ENCODE results near the gene MYZAP. TPM values are rescaled to one million over a fixed set of nuclear protein-coding genes. Genes with fewer than 3 reads are reported as not detected.

Gene MYZAP
- polyA plus RNA-seq, 1 donor from 2014 or later: not detected

DNA sequence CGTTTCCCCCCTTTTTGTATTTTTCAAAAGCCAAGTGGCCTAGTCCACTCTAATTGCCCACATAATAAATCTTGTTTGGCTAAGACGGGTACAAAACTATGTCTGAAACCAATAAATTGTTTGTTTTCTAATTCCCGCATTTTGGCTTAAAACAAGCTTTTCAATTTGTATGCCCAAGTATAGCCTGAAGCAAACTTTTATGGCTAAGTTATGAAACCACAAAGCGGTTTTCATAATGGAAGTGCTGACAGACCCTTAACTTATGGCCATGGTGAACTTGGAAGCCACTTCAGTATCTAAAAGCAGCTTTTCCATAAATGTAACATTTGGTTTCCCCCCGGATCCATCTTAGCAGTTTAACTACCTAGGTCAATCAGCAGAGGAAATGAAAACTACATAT, 84.9 kb downstream of the MYZAP start:
- Histone ChIP-seq H3K27ac (ENCODE audit: low read length) (no peak overlapping the region), H3K4me3 (ENCODE audit: low read length) (no peak overlapping the region), H3K9me3 (ENCODE audit: low read length) (no peaks in the 10 kb centered on the region), H3K36me3 (ENCODE audit: insufficient read depth, low read length) (no peaks in the 10 kb centered on the region), H3K27me3 (ENCODE audit: insufficient read depth, low read depth, low read length) (no peaks in the 10 kb centered on the region), H3K4me2 (ENCODE audit: low read length) (no peak overlapping the region), H3K9ac (ENCODE audit: low read length) (no peak overlapping the region), H3K9me2 (ENCODE audit: insufficient read depth, low read length) (no peaks in the 10 kb centered on the region), H3F3A (ENCODE audit: insufficient read depth, low read length, poor library complexity, severe bottlenecking) (no peaks in the 10 kb centered on the region), H3K79me2 (replicated peaks; ENCODE audit: insufficient read depth, low read length) (no peaks in the 10 kb centered on the region), H2AFZ (ENCODE audit: low read depth, low read length) (no peak overlapping the region), H4K20me1 (ENCODE audit: insufficient read depth) (no peaks in the 10 kb centered on the region)
- TF ChIP-seq EZH2 (IDR thresholded peaks at IDR 0.05; ENCODE audit: borderline replicate concordance, insufficient read depth, low read length, poor library complexity, severe bottlenecking): no peak
- TF ChIP-seq, protein P1, sequence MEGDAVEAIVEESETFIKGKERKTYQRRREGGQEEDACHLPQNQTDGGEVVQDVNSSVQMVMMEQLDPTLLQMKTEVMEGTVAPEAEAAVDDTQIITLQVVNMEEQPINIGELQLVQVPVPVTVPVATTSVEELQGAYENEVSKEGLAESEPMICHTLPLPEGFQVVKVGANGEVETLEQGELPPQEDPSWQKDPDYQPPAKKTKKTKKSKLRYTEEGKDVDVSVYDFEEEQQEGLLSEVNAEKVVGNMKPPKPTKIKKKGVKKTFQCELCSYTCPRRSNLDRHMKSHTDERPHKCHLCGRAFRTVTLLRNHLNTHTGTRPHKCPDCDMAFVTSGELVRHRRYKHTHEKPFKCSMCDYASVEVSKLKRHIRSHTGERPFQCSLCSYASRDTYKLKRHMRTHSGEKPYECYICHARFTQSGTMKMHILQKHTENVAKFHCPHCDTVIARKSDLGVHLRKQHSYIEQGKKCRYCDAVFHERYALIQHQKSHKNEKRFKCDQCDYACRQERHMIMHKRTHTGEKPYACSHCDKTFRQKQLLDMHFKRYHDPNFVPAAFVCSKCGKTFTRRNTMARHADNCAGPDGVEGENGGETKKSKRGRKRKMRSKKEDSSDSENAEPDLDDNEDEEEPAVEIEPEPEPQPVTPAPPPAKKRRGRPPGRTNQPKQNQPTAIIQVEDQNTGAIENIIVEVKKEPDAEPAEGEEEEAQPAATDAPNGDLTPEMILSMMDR (IDR thresholded peaks at IDR 0.05; ENCODE audit: poor library complexity, severe bottlenecking): no peak
- no peak for TF ChIP-seq MXI1 (conservative IDR thresholded peaks at IDR 0.05; ENCODE audit: poor library complexity, severe bottlenecking)
- TF ChIP-seq RAD21 (conservative IDR thresholded peaks at IDR 0.05): no peak
- TF ChIP-seq, protein P2, sequence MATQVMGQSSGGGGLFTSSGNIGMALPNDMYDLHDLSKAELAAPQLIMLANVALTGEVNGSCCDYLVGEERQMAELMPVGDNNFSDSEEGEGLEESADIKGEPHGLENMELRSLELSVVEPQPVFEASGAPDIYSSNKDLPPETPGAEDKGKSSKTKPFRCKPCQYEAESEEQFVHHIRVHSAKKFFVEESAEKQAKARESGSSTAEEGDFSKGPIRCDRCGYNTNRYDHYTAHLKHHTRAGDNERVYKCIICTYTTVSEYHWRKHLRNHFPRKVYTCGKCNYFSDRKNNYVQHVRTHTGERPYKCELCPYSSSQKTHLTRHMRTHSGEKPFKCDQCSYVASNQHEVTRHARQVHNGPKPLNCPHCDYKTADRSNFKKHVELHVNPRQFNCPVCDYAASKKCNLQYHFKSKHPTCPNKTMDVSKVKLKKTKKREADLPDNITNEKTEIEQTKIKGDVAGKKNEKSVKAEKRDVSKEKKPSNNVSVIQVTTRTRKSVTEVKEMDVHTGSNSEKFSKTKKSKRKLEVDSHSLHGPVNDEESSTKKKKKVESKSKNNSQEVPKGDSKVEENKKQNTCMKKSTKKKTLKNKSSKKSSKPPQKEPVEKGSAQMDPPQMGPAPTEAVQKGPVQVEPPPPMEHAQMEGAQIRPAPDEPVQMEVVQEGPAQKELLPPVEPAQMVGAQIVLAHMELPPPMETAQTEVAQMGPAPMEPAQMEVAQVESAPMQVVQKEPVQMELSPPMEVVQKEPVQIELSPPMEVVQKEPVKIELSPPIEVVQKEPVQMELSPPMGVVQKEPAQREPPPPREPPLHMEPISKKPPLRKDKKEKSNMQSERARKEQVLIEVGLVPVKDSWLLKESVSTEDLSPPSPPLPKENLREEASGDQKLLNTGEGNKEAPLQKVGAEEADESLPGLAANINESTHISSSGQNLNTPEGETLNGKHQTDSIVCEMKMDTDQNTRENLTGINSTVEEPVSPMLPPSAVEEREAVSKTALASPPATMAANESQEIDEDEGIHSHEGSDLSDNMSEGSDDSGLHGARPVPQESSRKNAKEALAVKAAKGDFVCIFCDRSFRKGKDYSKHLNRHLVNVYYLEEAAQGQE (IDR thresholded peaks at IDR 0.05; ENCODE audit: borderline replicate concordance): no peak
- no peak for TF ChIP-seq TAF1 (IDR thresholded peaks at IDR 0.05; ENCODE audit: low read depth)
- TF ChIP-seq EP300 (conservative IDR thresholded peaks at IDR 0.05; ENCODE audit: poor library complexity, severe bottlenecking): no peak
- no peak for TF ChIP-seq SMC3 (conservative IDR thresholded peaks at IDR 0.05; ENCODE audit: poor library complexity)
- TF ChIP-seq POLR2AphosphoS5 (IDR thresholded peaks at IDR 0.05): no peak

GRCh38 chr15:57677204-57677603, 85.5 kb downstream of the MYZAP start:
- Histone ChIP-seq H3K9me2 (ENCODE audit: insufficient read depth, low read length) (no peaks in the 10 kb centered on the region), H3K79me2 (replicated peaks; ENCODE audit: insufficient read depth, low read length) (no peaks in the 10 kb centered on the region), H2AFZ (ENCODE audit: low read depth, low read length) (no peak overlapping the region), H3K9ac (ENCODE audit: low read length) (no peak overlapping the region), H3K27me3 (ENCODE audit: insufficient read depth, low read depth, low read length) (no peaks in the 10 kb centered on the region), H3K27ac (ENCODE audit: low read length) (no peak overlapping the region), H4K20me1 (ENCODE audit: insufficient read depth) (no peaks in the 10 kb centered on the region), H3K4me3 (ENCODE audit: low read length) (no peak overlapping the region), H3K9me3 (ENCODE audit: low read length) (no peaks in the 10 kb centered on the region), H3K36me3 (ENCODE audit: insufficient read depth, low read length) (no peaks in the 10 kb centered on the region), H3K4me2 (ENCODE audit: low read length) (no peak overlapping the region), H3F3A (ENCODE audit: insufficient read depth, low read length, poor library complexity, severe bottlenecking) (no peaks in the 10 kb centered on the region)
- no peak for TF ChIP-seq TAF1 (IDR thresholded peaks at IDR 0.05; ENCODE audit: low read depth)
- no peak for TF ChIP-seq MXI1 (conservative IDR thresholded peaks at IDR 0.05; ENCODE audit: poor library complexity, severe bottlenecking)

DNA sequence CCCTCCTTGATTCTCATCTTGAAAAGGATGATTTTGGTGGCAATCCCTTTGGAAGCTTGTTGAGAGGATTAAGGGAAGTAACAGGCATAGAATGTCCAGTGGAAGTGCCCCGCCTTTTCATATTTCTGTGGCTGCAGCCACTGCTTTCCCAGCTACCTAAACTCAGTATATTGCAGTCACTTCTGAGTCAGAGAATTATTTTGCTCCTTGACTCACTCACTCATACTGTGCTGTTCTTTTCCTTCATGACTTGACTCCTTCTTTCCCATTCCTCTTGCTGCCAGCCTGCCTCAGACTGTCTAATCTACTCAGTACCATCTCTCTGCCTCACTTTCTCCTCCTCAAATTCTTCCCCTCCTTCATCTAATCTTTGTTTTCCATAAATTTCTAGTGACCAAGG, 88.3 kb downstream of the MYZAP start:
- Histone ChIP-seq H3K27me3 (ENCODE audit: insufficient read depth, low read depth, low read length) (no peaks in the 10 kb centered on the region), H4K20me1 (ENCODE audit: insufficient read depth) (no peaks in the 10 kb centered on the region), H3K4me3 (ENCODE audit: low read length) (no peak overlapping the region), H3K27ac (ENCODE audit: low read length) (no peak overlapping the region), H3F3A (ENCODE audit: insufficient read depth, low read length, poor library complexity, severe bottlenecking) (no peaks in the 10 kb centered on the region), H2AFZ (ENCODE audit: low read depth, low read length) (no peak overlapping the region), H3K9me2 (ENCODE audit: insufficient read depth, low read length) (no peaks in the 10 kb centered on the region), H3K9me3 (ENCODE audit: low read length) (no peaks in the 10 kb centered on the region), H3K79me2 (replicated peaks; ENCODE audit: insufficient read depth, low read length) (no peaks in the 10 kb centered on the region), H3K4me2 (ENCODE audit: low read length) (no peak overlapping the region), H3K36me3 (ENCODE audit: insufficient read depth, low read length) (no peaks in the 10 kb centered on the region), H3K9ac (ENCODE audit: low read length) (no peak overlapping the region)
- TF ChIP-seq MXI1 (conservative IDR thresholded peaks at IDR 0.05; ENCODE audit: poor library complexity, severe bottlenecking): no peak
- TF ChIP-seq EZH2 (IDR thresholded peaks at IDR 0.05; ENCODE audit: borderline replicate concordance, insufficient read depth, low read length, poor library complexity, severe bottlenecking): no peak
- TF ChIP-seq TAF1 (IDR thresholded peaks at IDR 0.05; ENCODE audit: low read depth): no peak
- TF ChIP-seq SMC3 (conservative IDR thresholded peaks at IDR 0.05; ENCODE audit: poor library complexity): no peak
- TF ChIP-seq, protein P1 (IDR thresholded peaks at IDR 0.05; ENCODE audit: poor library complexity, severe bottlenecking): no peak
- no peak for TF ChIP-seq POLR2AphosphoS5 (IDR thresholded peaks at IDR 0.05)
- TF ChIP-seq, protein P2 (IDR thresholded peaks at IDR 0.05; ENCODE audit: borderline replicate concordance): no peak
- no peak for TF ChIP-seq RAD21 (conservative IDR thresholded peaks at IDR 0.05)
- no peak for TF ChIP-seq EP300 (conservative IDR thresholded peaks at IDR 0.05; ENCODE audit: poor library complexity, severe bottlenecking)
